Colonic mucosa (tissue), 4 donors: ENCODE results near the gene DAPK3. TPM values are rescaled to one million over a fixed set of nuclear protein-coding genes. Genes with fewer than 3 reads are reported as not detected.

Experiments
- DNase-seq: peaks from one replicate; pipeline ENCODE4 v3.0.0-alpha.2; 2020
- H3K27ac ChIP-seq: fragments of 200-600 bp; one replicate; pipeline ENCODE4 v1.8.0; 2021
- H3K27me3 ChIP-seq: fragments of 200-600 bp; one replicate; pipeline ENCODE4 v1.8.0; 2021
- H3K36me3 ChIP-seq: fragments of 200-600 bp; one replicate; pipeline ENCODE4 v1.8.0; 2021
- H3K4me1 ChIP-seq: fragments of 200-600 bp; one replicate; pipeline ENCODE4 v1.8.0; 2021; ENCODE audit warnings: mild to moderate bottlenecking
- H3K4me3 ChIP-seq: fragments of 200-600 bp; one replicate; pipeline ENCODE4 v1.8.0; 2021
- H3K9ac ChIP-seq, 2 donors: one replicate each; pipeline ENCODE4 v1.7.0; 2013; ENCODE audit warnings: control low read depth in 2 of 2, low read depth in 2 of 2, low read length in 2 of 2
- H3K9me3 ChIP-seq: fragments of 200-600 bp; one replicate; pipeline ENCODE4 v1.8.0; 2021
- intact Hi-C: fragments of 100-400 bp; cut with DNase I; formaldehyde crosslinking; loops from one replicate; pipeline ENCODE4 v1.14.1; 2022
- total RNA-seq, 2 donors: library from RNA; stranded (reverse); fragmentation: NEBNext Ultra II Directional in 1 of 2; extraction: Animal tissue kit (Norgen Biotek cat#: 25700) in 1 of 2; gene quantifications; one replicate each; pipeline ENCODE4 v1.2.1, GENCODE V29; 2021
- TF ChIP-seq, protein P1 (sequence below): fragments of 200-600 bp; IDR thresholded peaks from one replicate; pipeline ENCODE4 v1.8.0; 2022; ENCODE audit warnings: antibody characterized with exemption, mild to moderate bottlenecking
- donor health status: healthy.
- donor health status: DM: no; HTN: no; CAD: no.
- donor health status: DM: no; HTN: no; CAD: no.

The DAPK3 gene
- total RNA-seq, 2 donors from 2014 or later: 53.7 to 74.3 TPM

GRCh38 chr19:3932931-3933810 is 37.7 kb downstream of the DAPK3 start, which contains the start of gene NMRK2:
NMRK2 (plus strand) TSS chr19:3933069; CDS start chr19:3933672, 603 bp downstream.
- DNase-seq: no peak
- Histone ChIP-seq H3K36me3 (no peaks in the 10 kb centered on the region), H3K9ac (no peak within 1 kb of the TSS), H3K9me3 (no peaks in the 10 kb centered on the region), H3K4me3 (no peak within 1 kb of the TSS), H3K27ac (no peak within 1 kb of the TSS), H3K4me1 (no peaks in the 10 kb centered on the region), H3K27me3 (peaks cover 5% of the 10 kb centered on the region)
- intact Hi-C loops: no loop called here
- TF ChIP-seq, protein P1, sequence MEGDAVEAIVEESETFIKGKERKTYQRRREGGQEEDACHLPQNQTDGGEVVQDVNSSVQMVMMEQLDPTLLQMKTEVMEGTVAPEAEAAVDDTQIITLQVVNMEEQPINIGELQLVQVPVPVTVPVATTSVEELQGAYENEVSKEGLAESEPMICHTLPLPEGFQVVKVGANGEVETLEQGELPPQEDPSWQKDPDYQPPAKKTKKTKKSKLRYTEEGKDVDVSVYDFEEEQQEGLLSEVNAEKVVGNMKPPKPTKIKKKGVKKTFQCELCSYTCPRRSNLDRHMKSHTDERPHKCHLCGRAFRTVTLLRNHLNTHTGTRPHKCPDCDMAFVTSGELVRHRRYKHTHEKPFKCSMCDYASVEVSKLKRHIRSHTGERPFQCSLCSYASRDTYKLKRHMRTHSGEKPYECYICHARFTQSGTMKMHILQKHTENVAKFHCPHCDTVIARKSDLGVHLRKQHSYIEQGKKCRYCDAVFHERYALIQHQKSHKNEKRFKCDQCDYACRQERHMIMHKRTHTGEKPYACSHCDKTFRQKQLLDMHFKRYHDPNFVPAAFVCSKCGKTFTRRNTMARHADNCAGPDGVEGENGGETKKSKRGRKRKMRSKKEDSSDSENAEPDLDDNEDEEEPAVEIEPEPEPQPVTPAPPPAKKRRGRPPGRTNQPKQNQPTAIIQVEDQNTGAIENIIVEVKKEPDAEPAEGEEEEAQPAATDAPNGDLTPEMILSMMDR: no peak

DNA sequence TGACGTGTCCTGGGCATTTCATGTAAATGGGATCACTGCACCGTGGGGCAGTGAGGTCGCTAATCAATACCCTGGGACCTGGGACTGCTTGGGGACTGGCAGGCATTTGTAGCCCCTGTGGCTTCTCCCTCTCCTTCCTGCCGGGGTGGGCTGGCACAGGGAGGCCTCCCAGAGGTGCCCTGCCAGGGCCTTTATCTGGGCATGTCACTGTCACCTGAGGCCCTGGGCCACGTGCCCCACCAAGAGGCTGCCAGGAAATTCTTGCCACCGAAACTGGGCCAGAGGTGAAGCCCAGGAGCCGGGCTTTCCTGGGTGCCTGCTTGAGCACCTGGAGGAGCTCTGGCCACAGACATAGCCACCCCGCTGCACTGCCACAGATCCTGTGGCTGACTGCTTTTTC is 39.9 kb downstream of the DAPK3 start:
- intact Hi-C loops: no loop called here
- H3K4me1 ChIP-seq: no peaks in the 10 kb centered on the region
- TF ChIP-seq, protein P1: no peak
- no peak for DNase-seq
- H3K9me3 ChIP-seq: no peaks in the 10 kb centered on the region
- no peak overlapping the region for H3K9ac ChIP-seq
- H3K4me3 ChIP-seq: no peak overlapping the region
- H3K27ac ChIP-seq: no peak overlapping the region
- H3K27me3 ChIP-seq: peaks cover 5% of the 10 kb centered on the region
- no peaks in the 10 kb centered on the region for H3K36me3 ChIP-seq

GRCh38 chr19:3923912-3924311 is 47.0 kb downstream of the DAPK3 start:
- no peak overlapping the region for H3K27ac ChIP-seq
- H3K9me3 ChIP-seq: no peaks in the 10 kb centered on the region
- H3K27me3 ChIP-seq: no peaks in the 10 kb centered on the region
- TF ChIP-seq, protein P1: no peak
- H3K36me3 ChIP-seq: no peaks in the 10 kb centered on the region
- H3K4me3 ChIP-seq: no peak overlapping the region
- intact Hi-C loops: no loop called here
- H3K9ac ChIP-seq: no peak overlapping the region
- H3K4me1 ChIP-seq: no peaks in the 10 kb centered on the region
- DNase-seq: no peak

DNA sequence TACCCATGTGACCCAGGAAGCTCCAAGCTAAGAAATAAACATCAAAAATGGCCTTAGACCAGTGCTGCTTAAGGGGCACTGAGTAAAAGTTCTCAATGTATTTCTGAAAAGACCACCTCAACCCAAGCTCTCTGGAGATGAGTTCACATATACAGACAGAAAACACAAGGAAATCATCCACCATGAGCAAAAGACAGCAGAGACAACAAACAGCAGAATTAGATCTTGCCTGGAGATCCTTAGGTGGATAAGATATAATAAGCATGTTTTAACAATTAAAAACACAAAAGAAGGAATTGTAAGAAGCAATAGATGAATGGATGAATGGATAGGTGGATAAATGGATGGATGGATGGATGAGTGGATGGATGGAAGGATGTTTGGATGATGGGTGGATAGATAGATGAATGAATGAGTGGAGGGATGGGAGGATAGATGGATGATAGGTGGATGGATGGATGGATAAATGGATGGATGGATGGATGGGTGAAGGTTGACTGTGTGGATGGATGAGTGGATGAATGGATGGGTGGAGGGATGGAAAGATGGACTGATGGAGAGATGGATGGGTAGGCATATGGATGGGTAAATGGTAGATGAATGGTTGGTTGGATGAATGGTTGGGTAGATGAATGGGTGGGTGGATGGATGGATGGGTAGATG is 47.7 kb downstream of the DAPK3 start:
- Histone ChIP-seq H3K36me3 (no peaks in the 10 kb centered on the region), H3K4me3 (no peak overlapping the region), H3K27me3 (no peaks in the 10 kb centered on the region), H3K9ac (no peak overlapping the region), H3K4me1 (no peaks in the 10 kb centered on the region), H3K9me3 (no peaks in the 10 kb centered on the region), H3K27ac (no peak overlapping the region)
- TF ChIP-seq, protein P1: no peak
- no peak for DNase-seq
- intact Hi-C loops: no loop called here

DNA sequence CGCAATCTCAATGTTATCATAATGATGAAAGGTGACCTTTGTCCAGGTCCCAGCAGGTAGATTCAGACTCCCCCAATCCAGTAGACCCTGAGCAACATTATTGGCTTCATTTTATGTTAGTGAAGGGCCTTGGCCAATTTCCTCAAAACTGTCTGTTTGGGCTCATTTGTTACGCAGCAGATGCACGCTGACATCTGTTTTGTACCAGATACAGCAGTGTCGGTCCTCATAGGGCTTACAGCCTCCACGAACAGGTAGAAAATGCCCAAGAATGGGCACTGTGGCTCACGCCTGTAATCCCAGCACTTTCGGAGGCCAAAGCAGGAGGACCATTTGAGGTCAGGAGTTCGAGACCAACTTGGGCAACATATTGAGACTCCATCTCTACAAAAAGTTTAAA is 51.1 kb downstream of the DAPK3 start:
- intact Hi-C loops: no loop called here
- no peak for DNase-seq
- H3K9ac ChIP-seq: no peak overlapping the region

More for the DNA sequence above, 51.1 kb downstream of the DAPK3 start:
- TF ChIP-seq, protein P1: no peak
- no peaks in the 10 kb centered on the region for H3K4me1 ChIP-seq
- no peaks in the 10 kb centered on the region for H3K36me3 ChIP-seq
- H3K27ac ChIP-seq: no peak overlapping the region
- H3K9me3 ChIP-seq: no peaks in the 10 kb centered on the region
- no peak overlapping the region for H3K4me3 ChIP-seq
- H3K27me3 ChIP-seq: no peaks in the 10 kb centered on the region
